GM19372 (cell line): Measurements from ENCODE around the gene SIGLEC14.
"Not testable (repeated sequence)": the region's sequence is repeated elsewhere in the genome, so short reads cannot be mapped to it uniquely, and the experiment has no call there.

Experiments
- ATAC-seq: cut with Tn5 transposase; IDR thresholded peaks from one replicate; pipeline ENCODE4 v1.9.1; 2021; ENCODE audit warnings: mild to moderate bottlenecking, low read depth, moderate library complexity; ENCODE audit not compliant: unreplicated experiment

Gene SIGLEC14

GRCh38 chr19:51646730-51647129 is at the start of gene SIGLEC14:
Gene SIGLEC14 (minus strand): TSS chr19:51646825. CDS start chr19:51646759, 66 bp downstream.
- not testable (repeated sequence) for ATAC-seq

- ATAC-seq, result no peak
These were observed 49.2 kb upstream of the SIGLEC14 start for GRCh38 chr19:51695702-51696315.

GRCh38 chr19:51695088-51695487 is 48.5 kb upstream of the SIGLEC14 start:
- no peak for ATAC-seq

- no peak for ATAC-seq
These were observed 47.9 kb upstream of the SIGLEC14 start for GRCh38 chr19:51694318-51695085.

GRCh38 chr19:51693819-51694218 is 47.2 kb upstream of the SIGLEC14 start:
- ATAC-seq, result no peak

GRCh38 chr19:51693260-51693659 is 46.6 kb upstream of the SIGLEC14 start, which contains the start of gene SPACA6:
Gene SPACA6 (plus strand): TSS chr19:51693330. CDS start chr19:51693527, 197 bp downstream.
- no peak for ATAC-seq

- no peak for ATAC-seq
These were observed 45.8 kb upstream of the SIGLEC14 start for GRCh38 chr19:51692468-51692867.

- ATAC-seq, result no peak
These were observed 45.2 kb upstream of the SIGLEC14 start for GRCh38 chr19:51691584-51692428.

GRCh38 chr19:51691074-51691583 is 44.5 kb upstream of the SIGLEC14 start:
- no peak for ATAC-seq

GRCh38 chr19:51690454-51691073 is 43.9 kb upstream of the SIGLEC14 start:
- ATAC-seq, result no peak

- ATAC-seq, result no peak
These were observed 43.3 kb upstream of the SIGLEC14 start for GRCh38 chr19:51689751-51690453.

GRCh38 chr19:51688671-51689571 is 42.3 kb upstream of the SIGLEC14 start:
- ATAC-seq, result no peak

GRCh38 chr19:51687791-51688670 is 41.4 kb upstream of the SIGLEC14 start:
- ATAC-seq, result no peak

GRCh38 chr19:51686171-51686570 is 39.5 kb upstream of the SIGLEC14 start:
- ATAC-seq, result no peak

GRCh38 chr19:51681286-51681941 is 34.8 kb upstream of the SIGLEC14 start:
- no peak for ATAC-seq

- ATAC-seq, result no peak
These were observed 33.8 kb upstream of the SIGLEC14 start for GRCh38 chr19:51680474-51680873.

- no peak for ATAC-seq
These were observed 30.0 kb upstream of the SIGLEC14 start for GRCh38 chr19:51676566-51677083.
